ENCODE results near the gene C3orf18. TPM values are rescaled to one million over a fixed set of nuclear protein-coding genes. Genes with fewer than 3 reads are reported as not detected.

Gene C3orf18
- total RNA-seq, 3 donors from 2014 or later (not counting 1 experiment from before 2014, with no cell fraction given), result 7.5 to 15.3 (median 11.7) TPM

GRCh38 chr3:50615190-50615589, 47.6 kb upstream of the C3orf18 start:
- Histone ChIP-seq H3K4me3 (ENCODE audit: low read length) (no peak overlapping the region), H3K9me3 (ENCODE audit: control insufficient read depth, insufficient read depth, low read length) (no peaks in the 10 kb centered on the region), H3K36me3 (ENCODE audit: control insufficient read depth, insufficient read depth, low read length) (peaks cover 2% of the 10 kb centered on the region), H3K27me3 (ENCODE audit: control insufficient read depth, insufficient read depth, low read length) (no peaks in the 10 kb centered on the region), H3K27ac (ENCODE audit: low read length) (no peak overlapping the region), H3K4me1 (ENCODE audit: control insufficient read depth, insufficient read depth, low read length) (peaks cover 80% of the 10 kb centered on the region)
- no peaks in the 10 kb centered on the region for H3K27me3 Mint-ChIP-seq (ENCODE audit: low read depth in 2 of 2)
- H3K27ac Mint-ChIP-seq, result no peak overlapping the region
- intact Hi-C loops (cut with micrococcal nuclease), result loop anchor here (2.0 to 5.0 kb wide), 2 partner anchors 24 to 1057 kb away; partner anchors contain the start of gene TEX264
- H3K9me3 Mint-ChIP-seq, result no peaks in the 10 kb centered on the region
- TF ChIP-seq, protein P1, sequence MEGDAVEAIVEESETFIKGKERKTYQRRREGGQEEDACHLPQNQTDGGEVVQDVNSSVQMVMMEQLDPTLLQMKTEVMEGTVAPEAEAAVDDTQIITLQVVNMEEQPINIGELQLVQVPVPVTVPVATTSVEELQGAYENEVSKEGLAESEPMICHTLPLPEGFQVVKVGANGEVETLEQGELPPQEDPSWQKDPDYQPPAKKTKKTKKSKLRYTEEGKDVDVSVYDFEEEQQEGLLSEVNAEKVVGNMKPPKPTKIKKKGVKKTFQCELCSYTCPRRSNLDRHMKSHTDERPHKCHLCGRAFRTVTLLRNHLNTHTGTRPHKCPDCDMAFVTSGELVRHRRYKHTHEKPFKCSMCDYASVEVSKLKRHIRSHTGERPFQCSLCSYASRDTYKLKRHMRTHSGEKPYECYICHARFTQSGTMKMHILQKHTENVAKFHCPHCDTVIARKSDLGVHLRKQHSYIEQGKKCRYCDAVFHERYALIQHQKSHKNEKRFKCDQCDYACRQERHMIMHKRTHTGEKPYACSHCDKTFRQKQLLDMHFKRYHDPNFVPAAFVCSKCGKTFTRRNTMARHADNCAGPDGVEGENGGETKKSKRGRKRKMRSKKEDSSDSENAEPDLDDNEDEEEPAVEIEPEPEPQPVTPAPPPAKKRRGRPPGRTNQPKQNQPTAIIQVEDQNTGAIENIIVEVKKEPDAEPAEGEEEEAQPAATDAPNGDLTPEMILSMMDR (IDR thresholded peaks at IDR 0.05), result no peak
- no peak overlapping the region for H3K4me3 Mint-ChIP-seq
- DNase-seq (no peak), ATAC-seq (no peak)
- 87% methylated on average over 1 of the region's 1 CpG for WGBS (ENCODE audit: insufficient coverage)
- H3K4me1 Mint-ChIP-seq, result peaks cover 62 to 76% of the 10 kb centered on the region in 2 donors
- no peaks in the 10 kb centered on the region for H3K36me3 Mint-ChIP-seq

GRCh38 chr3:50612970-50613846, 45.7 kb upstream of the C3orf18 start:
- no peak for ATAC-seq

GRCh38 chr3:50612234-50612882, 44.8 kb upstream of the C3orf18 start:
- Mint-ChIP-seq H3K27ac (peak overlapping the region; percentile 90 to 93), H3K4me3 (peak overlapping the region; percentile 97), H3K9me3 (no peaks in the 10 kb centered on the region), H3K4me1 (peaks cover 70 to 80% of the 10 kb centered on the region in 2 donors), H3K27me3 (ENCODE audit: low read depth in 2 of 2) (no peaks in the 10 kb centered on the region), H3K36me3 (no peaks in the 10 kb centered on the region)
- ATAC-seq (no peak), DNase-seq (peak in 1 of 2 donors; percentile 58)
- intact Hi-C loops (cut with micrococcal nuclease), result no loop called here
- peak overlapping the region; percentile 78 for H3K4me3 ChIP-seq (ENCODE audit: low read length)
- 11% methylated on average over 28 of the region's 29 CpGs for whole genome bisulfite sequencing (ENCODE audit: insufficient coverage)
- peak overlapping the region; percentile 62 for H3K27ac ChIP-seq (ENCODE audit: low read length)
- peaks cover 17% of the 10 kb centered on the region for H3K36me3 ChIP-seq (ENCODE audit: control insufficient read depth, insufficient read depth, low read length)
- no peaks in the 10 kb centered on the region for H3K9me3 ChIP-seq (ENCODE audit: control insufficient read depth, insufficient read depth, low read length)
- H3K4me1 ChIP-seq (ENCODE audit: control insufficient read depth, insufficient read depth, low read length), result peaks cover 81% of the 10 kb centered on the region
- TF ChIP-seq, protein P1 (IDR thresholded peaks at IDR 0.05), result no peak
- no peaks in the 10 kb centered on the region for H3K27me3 ChIP-seq (ENCODE audit: control insufficient read depth, insufficient read depth, low read length)

More at GRCh38 chr3:50612970-50613846, 45.7 kb upstream of the C3orf18 start:
- TF ChIP-seq, protein P1 (IDR thresholded peaks at IDR 0.05), result no peak
- H3K9me3 Mint-ChIP-seq, result no peaks in the 10 kb centered on the region
- H3K36me3 ChIP-seq (ENCODE audit: control insufficient read depth, insufficient read depth, low read length), result peaks cover 8% of the 10 kb centered on the region
- no peak overlapping the region for H3K4me3 ChIP-seq (ENCODE audit: low read length)
- H3K4me3 Mint-ChIP-seq, result peak overlapping the region; percentile 97
- peak overlapping the region; percentile 62 for H3K27ac ChIP-seq (ENCODE audit: low read length)
- 67% methylated on average over 6 of the region's 6 CpGs for WGBS (ENCODE audit: insufficient coverage)
- no peaks in the 10 kb centered on the region for H3K36me3 Mint-ChIP-seq
- DNase-seq, result peak in 1 of 2 donors; percentile 56
- H3K9me3 ChIP-seq (ENCODE audit: control insufficient read depth, insufficient read depth, low read length), result no peaks in the 10 kb centered on the region
- peaks cover 80% of the 10 kb centered on the region for H3K4me1 ChIP-seq (ENCODE audit: control insufficient read depth, insufficient read depth, low read length)
- H3K27me3 ChIP-seq (ENCODE audit: control insufficient read depth, insufficient read depth, low read length), result no peaks in the 10 kb centered on the region
- no peaks in the 10 kb centered on the region for H3K27me3 Mint-ChIP-seq (ENCODE audit: low read depth in 2 of 2)
- peak overlapping the region; percentile 90 to 93 for H3K27ac Mint-ChIP-seq
- intact Hi-C loops (cut with micrococcal nuclease), result no loop called here
- H3K4me1 Mint-ChIP-seq, result peaks cover 68 to 78% of the 10 kb centered on the region in 2 donors
